GM18526 (cell line): ENCODE measurements around the gene ZNF354C.

ENCODE experiments used
- POLR2A ChIP-seq: IDR thresholded peaks from 3 replicates; pipeline ENCODE4 v1.6.1; 2011; ENCODE audit not compliant: insufficient read length; ENCODE audit errors: extremely low read depth

ZNF354C gene

GRCh38 chr5:179060116-179061008 is at the start of gene ZNF354C:
Gene ZNF354C, plus strand, starts transcription at chr5:179060373. Its CDS starts 1,696 bp downstream, at chr5:179062069.
- TF ChIP-seq POLR2A, result no peak

GRCh38 chr5:179023528-179024189 is 36.5 kb upstream of the ZNF354C start, which contains the start of gene ZNF879:
Gene ZNF879, plus strand, starts transcription at chr5:179023804. Its CDS starts 1,201 bp downstream, at chr5:179025005.
- TF ChIP-seq POLR2A, result no peak

- no peak for TF ChIP-seq POLR2A
Observed at GRCh38 chr5:179033004-179033580, 27.1 kb upstream of the ZNF354C start.

GRCh38 chr5:179044765-179045164 is 15.4 kb upstream of the ZNF354C start:
- TF ChIP-seq POLR2A, result no peak

GRCh38 chr5:179051784-179052183 is 8.4 kb upstream of the ZNF354C start:
- TF ChIP-seq POLR2A, result no peak

- TF ChIP-seq POLR2A, result no peak
Observed at GRCh38 chr5:179054036-179054785, 6.0 kb upstream of the ZNF354C start.

- no peak for TF ChIP-seq POLR2A
Observed at GRCh38 chr5:179054876-179055275, 5.3 kb upstream of the ZNF354C start.

- no peak for TF ChIP-seq POLR2A
Observed at GRCh38 chr5:179055436-179055835, 4.7 kb upstream of the ZNF354C start.

GRCh38 chr5:179055841-179056240 is 4.3 kb upstream of the ZNF354C start:
- no peak for TF ChIP-seq POLR2A

GRCh38 chr5:179061025-179061424 is 852 bp downstream of the ZNF354C start:
- no peak for TF ChIP-seq POLR2A

- TF ChIP-seq POLR2A, result no peak
Observed at GRCh38 chr5:179065703-179066102, 5.5 kb downstream of the ZNF354C start.

GRCh38 chr5:179079165-179079987 is 19.2 kb downstream of the ZNF354C start:
- TF ChIP-seq POLR2A, result no peak

GRCh38 chr5:179080724-179081123 is 20.6 kb downstream of the ZNF354C start:
- TF ChIP-seq POLR2A, result no peak

- TF ChIP-seq POLR2A, result no peak
Observed at GRCh38 chr5:179089502-179089901, 29.3 kb downstream of the ZNF354C start.
